Bronchial epithelial cell (primary cell): ENCODE results near the gene LPCAT4. TPM values are rescaled to one million over a fixed set of nuclear protein-coding genes. Genes with fewer than 3 reads are reported as not detected.

Experiments
- DNase-seq: peaks from one replicate; pipeline ENCODE4 v3.0.0-alpha.2; 2010; ENCODE audit warnings: low read depth
- FAIRE-seq: peaks from 2 replicates; lab custom pipeline; 2011; peaks lifted over from hg19 to GRCh38; lab: Jason Lieb, UNC
- H3K27me3 ChIP-seq: 2 replicates; pipeline ENCODE4 v1.5.1; 2011; ENCODE audit warnings: low read length; ENCODE audit not compliant: control insufficient read depth, insufficient read depth
- H3K36me3 ChIP-seq: 2 replicates; pipeline ENCODE4 v1.5.1; 2011; ENCODE audit warnings: low read length; ENCODE audit not compliant: control insufficient read depth, insufficient read depth
- H3K4me3 ChIP-seq: 2 replicates; pipeline ENCODE4 v1.5.1; 2011; ENCODE audit warnings: mild to moderate bottlenecking, low read depth, low read length, control low read depth
- total RNA-seq: library from RNA; depleted of rRNA; stranded (reverse); fragments of >200 nt; gene quantifications from 2 replicates; pipeline ENCODE4 v1.2.1, GENCODE V29; 2014
- TF ChIP-seq, protein P1 (sequence below): IDR thresholded peaks from 2 replicates; pipeline ENCODE4 v1.5.1; 2011; ENCODE audit warnings: mild to moderate bottlenecking, moderate library complexity, low read length, control low read depth, inconsistent platforms; ENCODE audit not compliant: insufficient read depth, severe bottlenecking

The LPCAT4 gene
- total RNA-seq, 1 donor from 2014 or later = 6.1 TPM

DNA sequence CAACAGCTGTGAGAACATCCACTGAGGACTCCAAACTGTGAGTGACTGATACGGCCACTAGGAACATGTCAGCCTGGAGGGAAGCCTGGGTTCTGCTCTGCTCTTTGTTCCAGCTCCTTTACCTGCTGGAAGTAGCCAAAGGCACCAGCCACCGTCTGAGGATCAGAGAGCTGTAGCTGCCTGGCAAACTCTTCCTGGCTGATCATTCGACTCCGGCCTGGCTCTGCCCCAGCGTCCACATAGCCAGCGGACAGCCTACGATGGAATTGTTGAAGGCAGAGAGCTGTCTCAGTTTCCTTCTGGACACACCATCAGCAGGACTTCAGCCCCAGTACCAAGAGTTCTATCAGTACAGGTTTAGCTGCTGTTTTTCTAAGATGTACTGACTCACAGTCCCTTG, 5.7 kb downstream of the LPCAT4 start:
- no peak for FAIRE-seq

DNA sequence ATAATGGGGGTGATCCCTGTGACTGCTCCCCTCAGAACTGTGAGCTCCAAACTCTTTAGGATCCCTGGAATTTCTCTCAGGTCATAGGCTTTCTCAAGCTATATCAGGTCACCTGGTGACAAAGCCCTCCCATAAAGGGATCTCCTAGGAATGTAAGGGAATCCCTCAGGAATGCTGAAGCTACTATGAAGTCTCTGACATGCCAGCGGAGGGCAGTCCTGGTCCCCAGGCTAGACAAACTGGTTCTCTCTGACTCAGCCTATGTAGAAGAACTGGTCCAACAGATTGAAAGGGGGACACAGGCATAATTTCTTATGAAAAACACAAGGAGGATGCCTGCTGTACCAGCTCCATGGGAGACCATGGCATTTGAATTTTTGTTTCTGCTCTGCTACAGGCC, 6.7 kb downstream of the LPCAT4 start:
- H3K36me3 ChIP-seq = peaks cover 10% of the 10 kb centered on the region
- H3K27me3 ChIP-seq = no peaks in the 10 kb centered on the region
- no peak overlapping the region for H3K4me3 ChIP-seq
- peak; percentile 80 for DNase-seq
- no peak for FAIRE-seq
- TF ChIP-seq, protein P1, sequence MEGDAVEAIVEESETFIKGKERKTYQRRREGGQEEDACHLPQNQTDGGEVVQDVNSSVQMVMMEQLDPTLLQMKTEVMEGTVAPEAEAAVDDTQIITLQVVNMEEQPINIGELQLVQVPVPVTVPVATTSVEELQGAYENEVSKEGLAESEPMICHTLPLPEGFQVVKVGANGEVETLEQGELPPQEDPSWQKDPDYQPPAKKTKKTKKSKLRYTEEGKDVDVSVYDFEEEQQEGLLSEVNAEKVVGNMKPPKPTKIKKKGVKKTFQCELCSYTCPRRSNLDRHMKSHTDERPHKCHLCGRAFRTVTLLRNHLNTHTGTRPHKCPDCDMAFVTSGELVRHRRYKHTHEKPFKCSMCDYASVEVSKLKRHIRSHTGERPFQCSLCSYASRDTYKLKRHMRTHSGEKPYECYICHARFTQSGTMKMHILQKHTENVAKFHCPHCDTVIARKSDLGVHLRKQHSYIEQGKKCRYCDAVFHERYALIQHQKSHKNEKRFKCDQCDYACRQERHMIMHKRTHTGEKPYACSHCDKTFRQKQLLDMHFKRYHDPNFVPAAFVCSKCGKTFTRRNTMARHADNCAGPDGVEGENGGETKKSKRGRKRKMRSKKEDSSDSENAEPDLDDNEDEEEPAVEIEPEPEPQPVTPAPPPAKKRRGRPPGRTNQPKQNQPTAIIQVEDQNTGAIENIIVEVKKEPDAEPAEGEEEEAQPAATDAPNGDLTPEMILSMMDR = no peak

More for the DNA sequence above, 5.7 kb downstream of the LPCAT4 start:
- H3K36me3 ChIP-seq = peaks cover 10% of the 10 kb centered on the region
- DNase-seq = no peak
- no peaks in the 10 kb centered on the region for H3K27me3 ChIP-seq
- no peak overlapping the region for H3K4me3 ChIP-seq
- TF ChIP-seq, protein P1 = no peak

DNA sequence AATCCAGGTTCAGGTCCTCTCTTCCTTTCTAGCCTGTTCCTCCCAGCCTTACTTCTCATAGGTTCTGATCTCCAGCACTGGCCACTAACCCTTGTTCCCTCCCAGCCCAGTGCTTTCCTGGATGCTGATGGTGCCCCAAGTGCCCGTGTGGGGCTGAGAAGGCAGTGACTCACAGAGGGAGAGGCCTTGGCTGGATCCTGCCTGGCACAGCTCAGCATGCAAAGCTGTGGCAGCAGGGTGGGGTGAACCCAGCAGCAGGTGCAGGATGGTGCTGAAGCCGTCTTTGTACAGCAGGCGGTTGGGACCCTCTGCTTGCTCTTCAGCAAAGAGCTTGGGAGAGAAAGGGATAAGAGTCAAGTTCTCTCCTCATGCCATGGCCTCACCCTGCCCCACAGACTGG, 7.6 kb downstream of the LPCAT4 start:
- DNase-seq = peak; percentile 33
- no peaks in the 10 kb centered on the region for H3K27me3 ChIP-seq
- peaks cover 10% of the 10 kb centered on the region for H3K36me3 ChIP-seq

DNA sequence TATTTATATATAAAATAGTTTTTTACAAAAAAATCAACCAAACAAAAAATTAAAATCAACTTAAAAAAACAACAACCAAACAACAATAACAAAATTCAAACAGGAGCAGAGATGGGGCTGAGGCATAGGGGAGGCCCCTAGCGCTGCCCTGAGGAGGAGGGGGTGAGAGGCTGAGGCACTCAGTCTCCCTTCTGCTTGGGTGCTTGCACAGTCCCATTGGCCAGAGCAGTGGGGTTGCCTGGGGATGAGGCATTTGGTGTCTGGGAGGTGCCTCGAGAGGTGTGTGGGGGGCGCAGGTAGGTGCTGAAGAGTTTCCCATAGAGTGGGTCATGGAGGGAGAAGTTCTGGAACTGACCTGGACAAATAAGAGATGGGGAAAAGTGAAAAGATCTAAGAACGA, 8.0 kb downstream of the LPCAT4 start:
- FAIRE-seq (no peak), DNase-seq (no peak)
- Histone ChIP-seq H3K4me3 (no peak overlapping the region), H3K27me3 (no peaks in the 10 kb centered on the region), H3K36me3 (peaks cover 10% of the 10 kb centered on the region)
- TF ChIP-seq, protein P1 = no peak

More for the DNA sequence above, 7.6 kb downstream of the LPCAT4 start:
- FAIRE-seq = no peak
- TF ChIP-seq, protein P1 = no peak
- no peak overlapping the region for H3K4me3 ChIP-seq

DNA sequence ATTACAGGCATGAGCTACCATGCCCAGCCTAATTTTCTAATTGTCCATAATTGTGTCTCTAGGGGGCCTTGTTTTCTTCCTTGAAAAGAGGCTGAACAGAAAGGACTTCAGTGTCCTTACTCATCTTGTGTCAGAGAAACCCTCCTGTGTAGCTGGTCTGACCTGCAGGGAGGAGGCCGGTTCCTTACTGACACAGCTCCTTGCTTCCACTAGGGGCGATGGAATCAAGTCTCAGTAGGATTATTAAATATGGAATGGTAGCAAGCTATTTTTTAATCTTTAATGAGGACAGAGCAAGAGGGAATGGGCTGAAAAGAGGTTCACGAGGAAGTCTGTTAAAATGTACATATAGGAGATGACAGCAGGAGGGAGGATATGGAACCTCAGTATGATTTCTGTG, 8.6 kb downstream of the LPCAT4 start:
- no peak for FAIRE-seq
- H3K27me3 ChIP-seq = no peaks in the 10 kb centered on the region
- DNase-seq = no peak
- H3K36me3 ChIP-seq = peaks cover 10% of the 10 kb centered on the region
- TF ChIP-seq, protein P1 = no peak
- no peak overlapping the region for H3K4me3 ChIP-seq

DNA sequence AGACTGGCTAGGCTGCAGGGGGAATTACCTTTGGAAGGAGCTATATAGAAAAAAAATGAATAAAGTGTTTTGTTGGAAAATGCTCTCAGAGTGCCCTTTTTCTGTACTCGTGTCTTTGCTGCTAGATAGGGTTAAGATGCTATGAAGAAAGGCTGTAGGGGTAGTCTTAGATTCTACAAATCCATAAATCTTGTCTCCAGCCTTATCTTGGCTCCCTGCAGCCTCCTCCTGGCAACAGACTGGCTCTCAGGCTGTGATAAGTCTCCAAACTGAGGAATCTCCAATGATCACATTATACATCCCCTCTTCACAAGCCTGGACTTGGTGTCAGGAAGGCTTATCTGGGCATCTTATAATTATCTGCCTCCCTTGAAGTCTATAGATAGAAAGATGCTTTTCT, 9.3 kb downstream of the LPCAT4 start:
- TF ChIP-seq, protein P1 = no peak
- Histone ChIP-seq H3K36me3 (peaks cover 10% of the 10 kb centered on the region), H3K4me3 (no peak overlapping the region), H3K27me3 (no peaks in the 10 kb centered on the region)
- FAIRE-seq (no peak), DNase-seq (no peak)
